C4-2B (cell line): ENCODE data around the gene KCNJ10.

ENCODE experiments used
- H3K27ac ChIP-seq: fragments of 450-650 bp; 2 replicates; pipeline ENCODE4 v1.5.1; 2017
- ZFX ChIP-seq: fragments of 450-650 bp; IDR thresholded peaks from 2 replicates; pipeline ENCODE4 v1.6.1; 2017
- TF ChIP-seq, protein P1 (sequence below): fragments of 450-650 bp; conservative IDR thresholded peaks from 2 replicates; pipeline ENCODE4 v1.5.1; 2017; ENCODE audit warnings: mild to moderate bottlenecking

Gene KCNJ10

DNA sequence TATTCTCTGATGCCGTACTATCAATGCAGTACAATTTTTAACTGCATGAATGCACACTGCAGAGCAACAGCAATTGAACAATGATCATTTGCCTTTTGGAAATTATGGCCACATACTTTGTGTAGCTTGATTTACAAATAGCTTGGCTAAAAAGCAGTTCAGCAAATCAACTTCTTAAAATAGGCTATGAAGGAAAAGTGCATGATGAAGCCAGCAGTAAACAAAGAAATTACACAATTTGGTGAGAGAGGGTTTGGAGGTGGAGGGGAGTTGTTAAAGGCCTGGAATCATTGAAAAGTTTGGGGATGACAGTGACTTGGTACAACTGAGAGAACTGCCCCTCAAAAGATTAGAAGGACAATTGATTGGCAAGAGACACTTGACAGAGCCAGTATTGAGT, 44.6 kb downstream of the KCNJ10 start:
- H3K27ac ChIP-seq = no peak overlapping the region
- TF ChIP-seq, protein P1, sequence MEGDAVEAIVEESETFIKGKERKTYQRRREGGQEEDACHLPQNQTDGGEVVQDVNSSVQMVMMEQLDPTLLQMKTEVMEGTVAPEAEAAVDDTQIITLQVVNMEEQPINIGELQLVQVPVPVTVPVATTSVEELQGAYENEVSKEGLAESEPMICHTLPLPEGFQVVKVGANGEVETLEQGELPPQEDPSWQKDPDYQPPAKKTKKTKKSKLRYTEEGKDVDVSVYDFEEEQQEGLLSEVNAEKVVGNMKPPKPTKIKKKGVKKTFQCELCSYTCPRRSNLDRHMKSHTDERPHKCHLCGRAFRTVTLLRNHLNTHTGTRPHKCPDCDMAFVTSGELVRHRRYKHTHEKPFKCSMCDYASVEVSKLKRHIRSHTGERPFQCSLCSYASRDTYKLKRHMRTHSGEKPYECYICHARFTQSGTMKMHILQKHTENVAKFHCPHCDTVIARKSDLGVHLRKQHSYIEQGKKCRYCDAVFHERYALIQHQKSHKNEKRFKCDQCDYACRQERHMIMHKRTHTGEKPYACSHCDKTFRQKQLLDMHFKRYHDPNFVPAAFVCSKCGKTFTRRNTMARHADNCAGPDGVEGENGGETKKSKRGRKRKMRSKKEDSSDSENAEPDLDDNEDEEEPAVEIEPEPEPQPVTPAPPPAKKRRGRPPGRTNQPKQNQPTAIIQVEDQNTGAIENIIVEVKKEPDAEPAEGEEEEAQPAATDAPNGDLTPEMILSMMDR = no peak
- no peak for TF ChIP-seq ZFX

DNA sequence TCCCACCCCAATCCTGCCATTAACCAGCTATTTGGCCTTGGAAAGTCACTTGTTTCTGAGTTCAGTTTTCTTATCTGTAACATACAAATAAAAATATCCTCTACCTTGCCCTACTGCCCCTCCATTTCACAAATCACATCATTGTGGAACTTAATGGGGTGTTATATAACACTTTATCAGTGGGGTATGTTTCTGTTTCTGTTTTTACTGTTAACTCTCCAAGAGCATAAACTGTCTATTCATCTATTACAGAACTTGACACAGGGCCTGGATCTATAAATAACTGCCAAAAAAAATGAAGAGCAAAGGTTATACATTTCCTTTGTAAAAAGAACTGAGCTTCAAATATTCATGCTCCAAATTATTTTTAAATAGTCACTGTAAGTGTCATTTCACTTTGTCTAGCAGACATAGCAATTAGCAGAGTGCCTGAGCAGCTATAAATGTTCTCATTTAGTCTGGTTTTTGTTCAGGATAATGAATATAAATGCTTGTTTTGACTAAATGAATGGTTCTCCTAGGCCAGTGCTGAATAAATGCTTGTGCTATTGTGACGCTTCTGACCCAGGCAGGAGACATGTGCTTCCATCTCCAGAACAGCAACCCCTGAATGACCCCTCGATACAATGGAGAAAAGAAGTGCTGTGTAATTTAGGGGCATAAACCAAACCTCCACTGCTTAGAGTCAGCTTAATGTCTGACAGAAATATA, 45.6 kb downstream of the KCNJ10 start:
- H3K27ac ChIP-seq = no peak overlapping the region
- TF ChIP-seq ZFX = no peak
- TF ChIP-seq, protein P1 = no peak

DNA sequence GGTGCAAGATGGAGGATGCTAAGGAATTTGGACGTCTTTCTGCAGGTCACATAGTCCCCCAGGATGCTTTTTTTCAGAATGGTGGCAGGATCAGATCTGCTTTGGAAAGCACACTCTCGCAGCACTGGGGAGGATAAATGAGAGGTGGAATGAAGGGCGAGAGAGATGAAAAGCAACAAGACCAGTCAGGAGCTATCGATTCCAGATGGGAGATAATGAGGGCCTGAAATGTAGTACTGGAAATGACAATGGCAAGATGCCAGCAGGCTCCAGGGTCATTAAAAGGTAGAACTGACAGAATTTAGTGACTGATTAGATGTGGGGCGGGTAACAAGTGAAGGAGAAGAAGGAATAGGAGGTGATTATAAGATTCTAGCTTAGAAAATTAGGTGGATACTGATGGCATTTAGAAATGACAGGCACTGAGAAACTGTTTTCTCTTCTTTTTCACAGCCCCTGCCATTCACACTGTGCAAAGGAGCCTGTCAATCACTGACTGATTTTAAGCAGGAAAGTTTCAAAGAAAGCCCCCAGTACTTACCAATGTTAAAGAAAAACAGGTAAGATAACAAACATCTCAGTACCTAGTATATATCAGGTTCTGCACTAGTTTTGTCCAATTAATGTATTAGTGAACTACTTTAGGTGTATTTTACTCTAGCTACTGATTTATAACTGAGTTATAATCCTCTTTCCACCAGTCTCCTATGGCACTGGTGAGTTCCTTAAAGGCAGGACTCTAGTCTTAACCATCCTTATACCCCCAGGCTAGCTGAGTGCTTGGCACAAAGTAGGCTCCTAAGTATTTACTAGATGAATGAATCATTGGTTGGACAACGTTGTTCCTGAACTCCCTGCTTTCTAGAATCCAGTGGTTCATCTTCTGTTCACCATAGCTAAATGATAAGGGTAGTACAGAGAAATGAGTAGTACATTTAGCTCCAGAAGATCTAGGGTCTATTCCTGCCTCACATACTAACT, 47.3 kb downstream of the KCNJ10 start:
- TF ChIP-seq, protein P1 = no peak
- TF ChIP-seq ZFX = no peak
- no peak overlapping the region for H3K27ac ChIP-seq

DNA sequence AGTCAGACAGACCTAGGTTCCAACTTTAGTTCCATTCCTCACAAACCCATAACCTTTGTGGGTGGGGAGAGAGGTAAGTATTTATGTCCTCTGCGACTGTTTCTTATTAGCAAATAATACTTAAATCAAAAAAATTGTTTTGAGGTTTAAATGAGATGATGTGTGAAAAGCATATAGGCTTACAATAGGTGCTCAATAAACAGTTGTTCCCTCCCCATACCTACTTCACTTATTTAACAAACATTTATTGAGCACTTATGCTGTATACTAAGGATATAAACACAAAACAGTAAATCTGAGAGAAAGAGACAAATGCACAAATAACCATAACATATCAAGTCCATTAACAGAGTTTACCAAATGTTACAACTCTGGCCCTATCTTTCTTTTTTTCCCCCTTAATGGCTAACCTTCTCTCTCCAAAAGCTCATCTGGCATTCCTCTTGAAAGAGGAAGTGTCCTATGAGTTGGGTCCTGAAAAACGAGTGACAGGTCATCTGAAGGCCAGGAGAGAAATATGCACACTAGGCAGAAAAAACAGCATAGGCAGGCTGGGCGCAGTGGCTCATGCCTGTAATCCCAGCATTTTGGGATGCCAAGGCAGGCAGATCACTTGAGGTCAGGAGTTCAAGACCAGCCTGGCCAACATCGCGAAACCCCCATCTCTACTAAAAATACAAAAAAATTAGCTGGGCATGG, 48.4 kb downstream of the KCNJ10 start:
- no peak for TF ChIP-seq ZFX
- TF ChIP-seq, protein P1 = no peak

DNA sequence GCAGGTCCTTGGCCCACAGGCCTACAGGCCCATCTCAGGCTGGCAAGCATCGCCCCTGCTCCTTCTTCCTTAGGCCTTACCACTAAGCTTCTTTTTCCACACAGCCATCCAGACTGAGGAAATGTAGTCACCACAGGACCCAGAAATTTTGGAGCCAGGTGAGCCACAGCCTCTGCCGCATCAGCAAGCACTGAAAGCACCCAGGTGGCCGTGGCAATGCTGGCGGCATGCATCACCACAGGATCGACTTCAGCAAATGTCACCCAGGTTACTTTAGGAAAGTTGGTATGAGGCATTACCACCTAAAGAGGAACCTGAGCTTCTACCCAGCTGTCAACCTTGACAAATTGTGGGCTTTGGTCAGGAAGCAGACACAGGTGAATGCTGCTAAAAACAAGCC, 49.8 kb downstream of the KCNJ10 start:
- no peak overlapping the region for H3K27ac ChIP-seq
- TF ChIP-seq ZFX = no peak

More for the DNA sequence above, 48.4 kb downstream of the KCNJ10 start:
- H3K27ac ChIP-seq = no peak overlapping the region

DNA sequence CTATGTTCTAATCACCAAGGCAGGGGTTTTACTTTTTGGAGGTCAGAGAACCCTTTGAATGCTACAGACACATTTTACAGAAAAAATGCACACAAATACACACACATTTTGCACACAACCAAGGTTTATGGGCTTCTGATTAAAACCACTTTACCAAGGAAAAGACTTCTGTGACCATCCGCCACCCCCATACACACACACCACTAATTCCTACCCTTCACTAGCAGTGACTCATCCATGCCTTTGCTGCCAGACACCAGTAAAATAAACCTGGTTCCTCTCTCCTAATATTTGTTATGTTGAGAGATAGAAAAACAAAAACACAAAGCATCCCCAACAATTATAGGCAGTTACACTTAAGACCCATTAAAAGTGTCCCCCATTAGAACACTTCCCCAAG, 51.1 kb downstream of the KCNJ10 start:
- no peak overlapping the region for H3K27ac ChIP-seq
- TF ChIP-seq, protein P1 = no peak
- no peak for TF ChIP-seq ZFX

DNA sequence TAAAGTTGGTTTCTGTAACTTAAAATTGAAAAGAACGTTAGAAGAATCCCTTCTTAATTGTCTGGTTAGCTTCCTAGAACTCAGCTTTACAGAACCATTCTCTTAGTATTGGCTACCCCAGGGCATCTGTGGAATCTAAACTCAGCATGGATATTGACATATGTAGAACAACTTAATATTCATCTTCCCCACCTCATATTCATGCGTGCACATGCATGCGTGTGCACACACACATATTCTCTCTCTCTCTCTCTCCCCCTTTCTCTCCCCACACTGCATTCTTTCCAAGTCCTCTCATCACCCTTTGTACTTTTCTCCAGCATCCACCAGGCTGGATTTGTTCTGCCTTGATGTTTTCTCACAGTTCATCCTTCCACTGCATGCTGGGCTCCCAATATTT, 51.6 kb downstream of the KCNJ10 start:
- no peak overlapping the region for H3K27ac ChIP-seq
- TF ChIP-seq ZFX = no peak
- TF ChIP-seq, protein P1 = no peak
